GM21737 (cell line): ENCODE measurements around the gene ZNF217.
"Not testable (repeated sequence)": the region's sequence is repeated elsewhere in the genome, so short reads cannot be mapped to it uniquely, and the experiment has no call there.

Source experiments
- ATAC-seq: cut with Tn5 transposase; IDR thresholded peaks from one replicate; pipeline ENCODE4 v1.9.1; 2021; ENCODE audit warnings: mild to moderate bottlenecking, moderate library complexity; ENCODE audit not compliant: unreplicated experiment

ZNF217 gene

DNA sequence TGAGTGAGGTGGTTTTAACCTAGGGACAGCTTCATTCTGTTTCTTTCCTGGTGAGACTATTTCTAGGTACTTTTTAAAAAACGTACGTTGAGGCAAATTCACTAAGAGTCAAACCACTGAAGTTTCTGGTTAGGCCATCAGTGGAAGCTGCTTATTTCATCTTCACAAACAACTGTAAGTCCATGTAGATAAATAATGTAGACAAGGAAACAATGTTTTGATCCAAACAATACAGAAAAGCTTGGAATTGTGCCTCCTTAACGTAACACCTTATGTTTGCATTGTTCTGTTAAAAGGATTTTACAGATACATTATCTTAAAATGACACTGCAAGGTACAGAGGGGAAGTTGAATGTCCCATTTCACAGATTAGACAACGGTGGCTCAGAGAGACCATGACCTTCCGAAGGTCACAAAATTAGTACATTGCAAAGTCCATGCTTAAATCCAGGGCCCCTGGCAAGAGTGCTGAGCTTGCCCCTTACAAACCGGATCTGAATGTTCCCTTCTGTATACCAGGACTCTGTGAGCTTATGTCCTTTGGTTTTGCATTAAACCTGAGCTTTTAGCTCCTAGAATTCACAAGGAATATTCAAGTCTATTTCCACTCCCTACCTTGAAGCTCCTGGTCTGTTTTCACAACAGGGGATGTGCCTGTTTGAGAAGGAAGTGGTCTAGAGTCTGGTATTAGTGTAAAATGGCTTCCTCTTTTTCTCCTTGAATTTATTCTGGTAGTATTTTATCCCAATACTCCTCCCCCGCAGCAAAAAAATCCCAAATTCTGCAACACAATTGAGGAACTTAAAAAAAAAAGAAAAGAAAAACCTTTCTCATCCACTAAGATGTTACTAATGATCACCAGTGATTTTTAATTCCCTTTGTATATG lies 28.9 kb upstream of the ZNF217 start:
- no peak for ATAC-seq

DNA sequence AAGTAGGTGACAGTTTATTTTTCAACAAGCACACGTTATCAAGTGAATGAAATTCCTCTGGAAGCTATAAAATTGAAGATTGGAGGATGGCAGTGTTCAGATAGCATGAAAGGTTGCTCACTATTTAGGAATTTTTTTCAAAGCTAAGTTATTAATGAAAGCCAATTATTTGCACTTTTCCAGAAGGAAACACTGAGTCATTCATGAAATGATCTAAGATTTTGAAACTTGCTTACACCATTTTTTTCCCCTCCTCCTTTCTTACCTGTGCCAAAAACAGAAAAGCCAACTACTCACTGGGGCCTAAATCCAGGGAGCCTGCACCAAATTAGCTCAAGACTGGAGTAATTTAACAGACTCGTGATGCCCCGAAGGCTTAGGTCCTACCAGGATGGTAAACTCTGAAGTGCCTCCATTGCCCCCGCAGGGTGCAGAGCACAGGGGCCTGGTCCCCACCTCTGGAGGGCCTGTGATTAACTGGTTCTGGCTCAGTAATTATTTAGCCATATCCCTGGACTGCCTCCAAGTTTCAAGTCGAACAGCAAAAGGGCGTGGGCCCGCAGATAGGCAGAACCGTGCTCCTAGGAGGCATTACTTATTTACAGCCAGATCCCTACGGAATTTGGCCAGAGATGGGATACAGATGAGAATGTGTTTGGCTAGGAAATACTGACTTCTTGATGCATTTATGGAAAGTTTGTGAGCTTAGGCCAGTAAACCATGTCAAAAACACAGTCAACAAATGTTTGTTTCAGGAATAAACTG lies 28.0 kb upstream of the ZNF217 start:
- no peak for ATAC-seq

DNA sequence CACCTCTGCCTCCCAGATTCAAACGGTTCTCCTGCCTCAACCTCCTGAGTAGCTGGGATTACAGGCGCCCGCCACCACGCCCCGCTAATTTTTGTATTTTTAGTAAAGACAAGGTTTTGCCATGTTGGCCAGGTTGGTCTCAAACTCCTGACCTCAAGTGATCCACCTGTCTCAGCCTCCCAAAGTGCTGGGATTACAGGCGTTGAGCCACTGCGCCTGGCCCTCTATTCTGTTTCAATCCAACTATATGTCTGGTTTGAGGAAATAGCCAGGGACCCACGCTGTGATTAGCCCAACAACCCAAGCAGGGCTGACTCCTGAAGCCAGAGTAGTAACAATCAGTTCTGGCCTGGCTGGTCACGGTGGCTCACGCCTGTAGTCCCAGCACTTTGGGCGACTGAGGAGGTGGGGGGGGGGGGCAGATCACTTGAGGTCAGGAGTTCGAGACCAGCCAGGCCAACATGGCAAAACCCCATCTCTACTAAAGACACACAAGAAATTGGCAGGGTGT lies 24.9 kb upstream of the ZNF217 start:
- not testable (repeated sequence) for ATAC-seq

DNA sequence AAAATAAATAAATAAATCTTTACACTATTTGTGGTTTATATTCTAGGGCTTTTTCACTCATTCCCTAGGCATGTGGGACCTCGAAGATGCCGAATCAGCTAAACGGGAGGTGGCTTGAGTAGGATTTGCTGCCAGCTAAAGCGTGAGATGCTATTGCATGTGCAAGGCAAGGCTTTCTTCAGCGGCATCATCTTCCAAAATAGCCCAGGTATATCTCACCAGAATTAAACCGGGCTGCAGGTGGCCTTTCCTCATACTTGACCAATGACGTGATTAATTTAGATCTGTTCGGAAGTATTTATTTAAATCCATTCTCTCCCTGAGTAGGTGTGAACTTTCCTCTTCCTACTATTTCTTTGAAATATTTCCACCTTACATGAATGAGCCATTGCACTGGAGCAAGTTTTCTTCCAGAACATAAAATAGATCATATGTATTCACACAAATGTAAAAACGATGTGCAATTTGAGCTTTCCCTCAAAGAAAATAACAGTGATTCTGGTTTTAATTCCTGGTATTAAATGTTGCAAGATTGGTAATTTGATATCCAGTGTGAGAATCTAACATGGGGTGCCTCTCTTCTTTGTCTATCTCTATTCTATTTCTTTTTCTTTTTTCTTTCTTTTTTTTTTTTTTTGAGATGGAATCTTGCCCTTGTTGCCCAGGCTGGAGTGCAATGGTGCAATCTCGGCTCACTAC lies 24.3 kb upstream of the ZNF217 start:
- no peak for ATAC-seq

DNA sequence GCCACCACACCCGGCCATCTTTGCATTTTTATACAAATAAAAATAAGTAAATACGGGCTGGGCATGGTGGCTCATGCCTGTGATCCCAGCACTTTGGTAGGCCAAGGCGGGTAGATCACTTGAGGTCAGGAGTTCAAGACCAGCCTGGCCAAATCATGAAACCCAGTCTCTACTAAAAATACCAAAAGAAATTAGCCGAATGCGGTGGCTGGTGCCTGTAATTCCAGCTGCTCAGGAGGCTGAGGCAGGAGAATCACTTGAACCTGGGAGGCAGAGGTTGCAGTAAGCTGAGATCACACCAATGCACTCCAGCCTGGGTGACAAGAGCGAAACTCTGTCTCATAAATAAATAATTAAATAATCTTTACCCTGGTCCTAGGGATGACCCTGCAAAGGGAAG lies 22.9 kb upstream of the ZNF217 start:
- ATAC-seq, result not testable (repeated sequence)

DNA sequence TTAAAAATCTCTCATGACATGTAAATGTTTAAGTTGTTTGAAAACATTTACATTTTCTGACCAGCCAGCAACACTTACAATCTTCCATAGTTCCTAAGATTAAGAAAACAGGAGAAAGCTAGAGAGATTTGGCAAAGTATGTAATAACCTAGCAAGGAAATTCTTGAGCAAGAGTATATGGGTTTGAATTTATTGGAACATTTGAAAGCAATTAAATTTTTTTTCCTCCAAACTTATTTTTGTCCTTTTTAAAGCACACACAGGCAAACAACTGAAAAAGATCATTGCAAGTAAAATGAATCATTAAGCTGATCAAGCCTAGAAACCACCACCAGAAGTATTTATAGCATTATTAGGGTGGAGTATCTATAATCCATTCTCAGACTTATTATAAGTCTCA lies 20.1 kb upstream of the ZNF217 start:
- ATAC-seq, result no peak

DNA sequence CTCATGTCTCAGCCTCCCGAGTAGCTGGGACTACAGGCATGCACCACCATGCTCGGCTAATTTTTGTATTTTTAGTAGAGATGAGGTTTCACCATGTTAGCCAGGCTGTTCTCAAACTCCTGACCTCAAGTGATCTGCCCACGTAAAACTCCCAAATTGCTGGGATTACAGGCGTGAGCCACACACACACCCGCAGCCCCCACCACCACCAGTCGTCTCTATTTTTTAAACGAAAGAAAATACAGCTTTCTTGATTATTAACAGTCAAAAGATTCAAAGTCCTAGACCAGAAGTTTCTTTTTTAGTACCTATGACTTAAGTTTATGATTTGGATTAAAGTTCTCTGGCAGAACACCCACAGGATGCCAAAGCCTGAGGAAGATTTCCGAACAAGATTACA lies 18.6 kb upstream of the ZNF217 start:
- not testable (repeated sequence) for ATAC-seq

DNA sequence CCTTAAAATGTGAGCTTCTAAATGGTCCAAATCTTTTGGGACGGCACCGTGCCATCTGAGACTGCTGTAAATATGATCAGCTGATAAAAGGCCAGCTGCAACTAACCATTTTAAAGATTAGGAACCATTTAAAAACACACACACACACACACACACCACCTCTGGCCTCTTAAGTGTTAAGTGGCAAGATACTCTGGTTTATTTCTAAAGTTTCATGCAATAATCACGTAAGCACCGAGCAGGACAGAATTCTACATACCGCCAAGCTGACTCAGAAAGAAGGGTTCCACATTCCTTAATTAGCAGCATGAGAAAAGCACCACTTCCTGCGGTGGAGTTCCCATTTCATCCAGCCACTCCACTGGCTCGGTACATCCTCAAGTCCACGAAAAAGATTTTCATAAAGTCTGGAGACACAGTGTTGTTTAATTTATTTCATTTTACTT lies 17.8 kb upstream of the ZNF217 start:
- ATAC-seq, result peak; percentile 39

DNA sequence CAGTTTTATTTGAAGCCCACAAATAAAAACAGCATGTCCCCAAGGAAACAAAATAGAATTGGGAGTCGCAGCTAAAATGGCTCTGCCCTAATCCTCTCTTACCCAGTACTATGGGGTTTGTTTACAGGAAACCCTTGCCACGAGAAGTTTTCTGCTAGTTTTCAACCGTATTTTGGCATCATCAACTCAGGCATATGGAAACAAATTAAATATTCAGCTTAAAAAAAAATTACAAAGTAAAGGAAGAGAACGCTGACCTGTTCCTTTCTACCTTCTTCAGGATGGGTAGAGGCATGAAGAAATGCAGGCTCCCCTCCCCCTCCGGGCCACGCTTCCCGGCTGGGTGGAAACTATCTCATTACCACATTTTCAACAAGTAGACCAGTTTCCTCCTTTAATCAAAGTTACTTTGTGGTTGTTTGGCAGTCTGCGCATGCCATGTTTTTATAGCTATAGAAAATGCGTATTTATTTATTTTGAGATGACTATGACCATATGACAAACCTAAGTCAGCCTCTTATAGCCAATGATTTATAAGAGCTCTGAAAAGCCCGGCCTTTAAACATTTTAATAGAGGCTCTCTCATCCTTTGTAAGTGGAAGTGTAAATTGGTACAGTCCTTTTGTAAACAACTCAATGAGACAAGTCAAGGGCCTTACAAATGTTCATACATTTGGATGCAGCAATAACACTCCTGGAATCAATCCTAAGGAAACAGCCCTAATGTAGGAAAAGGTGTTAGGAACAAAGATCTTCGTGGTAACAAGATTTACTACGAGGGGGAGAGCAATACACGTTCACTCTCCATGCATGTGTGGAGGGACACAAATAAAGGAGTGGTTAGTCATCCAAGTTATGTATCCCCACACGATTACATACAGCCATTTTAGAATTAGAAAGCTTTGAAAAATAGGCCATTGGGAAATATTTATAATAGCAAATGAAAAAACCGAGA lies 16.1 kb upstream of the ZNF217 start:
- ATAC-seq, result no peak

DNA sequence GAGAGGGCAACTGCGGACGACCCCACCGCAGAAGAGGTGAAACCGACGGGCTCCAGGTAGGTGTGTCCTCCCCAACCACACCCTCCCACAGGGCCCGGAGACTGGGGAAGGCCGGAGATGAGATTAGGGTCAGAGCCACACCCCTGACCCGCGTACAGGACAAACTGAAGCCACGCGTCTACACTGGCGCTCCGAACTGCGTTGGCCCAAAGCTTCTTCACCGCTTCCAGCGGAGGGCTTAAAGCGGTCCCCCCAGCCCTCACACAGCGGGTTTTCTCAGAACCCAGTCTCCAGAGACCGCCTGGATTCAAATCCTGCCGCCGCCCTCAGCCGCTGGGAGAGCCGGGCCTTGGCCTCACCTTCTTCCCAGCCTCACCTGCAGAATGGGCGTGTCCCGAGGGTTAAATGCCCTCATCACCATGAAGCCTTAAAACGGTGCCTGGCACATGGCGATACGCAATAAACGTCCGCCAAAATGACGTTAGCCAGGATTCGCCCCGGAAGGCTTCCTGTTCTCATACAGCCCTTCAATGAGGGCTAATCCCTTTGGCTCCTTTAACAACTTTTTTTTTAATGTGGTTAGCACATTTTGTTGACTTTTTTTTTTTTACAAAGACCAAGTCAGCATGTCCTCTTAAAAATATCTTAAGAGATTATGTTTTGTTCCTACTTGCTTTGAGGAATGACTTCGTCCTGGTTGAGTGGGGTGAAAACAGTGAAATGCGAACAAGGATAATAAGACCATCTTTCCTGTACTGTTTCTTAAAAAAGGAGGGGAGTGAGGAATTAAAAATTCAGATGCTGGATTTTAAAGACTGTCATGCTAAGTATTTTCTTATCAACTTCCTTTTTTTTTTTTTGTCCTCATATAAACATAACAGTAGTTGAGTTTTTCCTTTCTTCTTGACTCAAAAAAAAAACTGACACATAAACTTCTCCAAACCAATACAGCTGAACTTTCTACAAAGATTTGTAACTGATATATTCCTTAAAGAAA lies 15.1 kb upstream of the ZNF217 start:
- ATAC-seq, result no peak

DNA sequence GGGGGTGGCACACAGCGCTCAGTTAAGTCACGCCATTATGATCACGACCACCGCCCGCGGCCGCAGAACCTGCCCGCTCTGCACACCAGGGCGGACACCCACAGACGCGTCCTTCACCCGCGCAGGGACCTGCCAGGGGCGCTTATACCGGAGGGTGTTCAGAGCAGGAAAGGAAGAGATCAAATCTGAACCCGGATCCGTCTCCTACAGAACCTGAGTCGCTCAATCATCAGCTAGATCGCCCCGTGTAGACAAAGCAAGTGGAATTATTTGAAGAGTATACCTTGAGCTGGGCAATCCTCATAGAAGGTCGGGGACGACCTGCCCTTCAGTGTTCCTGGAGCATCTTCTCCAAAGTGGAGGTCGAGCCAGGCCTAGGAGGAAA lies 14.4 kb upstream of the ZNF217 start:
- ATAC-seq, result no peak

DNA sequence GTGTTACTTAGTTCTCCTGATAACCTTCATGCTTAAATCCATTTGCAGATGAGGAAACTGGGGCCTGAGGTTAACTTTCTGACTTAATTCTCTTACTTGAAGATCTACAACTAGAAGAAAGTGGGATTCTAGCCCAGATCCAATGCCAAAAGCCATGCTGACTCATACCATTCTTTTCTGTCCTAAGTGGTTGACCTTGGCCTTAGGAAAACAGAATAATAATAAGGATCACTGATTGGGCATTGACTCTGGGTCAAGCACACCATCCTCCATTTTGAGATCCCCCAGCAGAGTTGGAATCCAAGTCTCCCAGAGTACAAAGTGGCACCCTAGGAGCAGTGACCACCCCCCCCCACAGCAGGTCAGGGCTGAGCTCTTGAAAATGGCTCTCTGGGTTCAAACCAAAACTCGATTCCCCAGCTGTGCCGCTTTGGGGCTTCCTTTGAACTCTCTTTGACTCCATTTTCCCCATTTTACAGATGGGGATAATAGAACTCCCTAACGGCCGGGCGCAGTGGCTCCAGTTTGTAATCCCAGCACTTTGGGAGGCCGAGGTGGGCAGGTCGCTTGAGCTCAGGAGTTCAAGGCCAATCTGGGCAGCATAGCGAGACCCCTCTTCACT lies 12.8 kb upstream of the ZNF217 start:
- no peak for ATAC-seq

DNA sequence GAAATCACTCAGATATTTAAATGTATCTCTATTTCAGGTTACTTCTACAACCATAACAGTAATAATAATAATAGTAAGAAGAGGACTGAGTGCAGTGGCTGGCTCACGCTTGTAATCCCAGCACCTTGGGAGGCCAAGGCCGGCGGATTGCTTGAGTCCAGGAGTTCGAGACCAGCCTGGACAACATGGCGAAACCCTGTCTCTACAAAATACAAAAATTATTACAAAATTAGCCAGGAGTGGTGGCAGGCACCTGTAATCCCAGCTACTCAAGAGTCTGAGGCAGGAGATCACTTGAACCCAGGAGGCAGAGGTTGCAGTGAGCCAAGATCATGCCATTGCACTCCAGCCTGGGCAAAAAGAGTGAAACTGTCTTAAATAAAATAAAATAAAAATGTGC lies 11.8 kb upstream of the ZNF217 start:
- ATAC-seq, result not testable (repeated sequence)

DNA sequence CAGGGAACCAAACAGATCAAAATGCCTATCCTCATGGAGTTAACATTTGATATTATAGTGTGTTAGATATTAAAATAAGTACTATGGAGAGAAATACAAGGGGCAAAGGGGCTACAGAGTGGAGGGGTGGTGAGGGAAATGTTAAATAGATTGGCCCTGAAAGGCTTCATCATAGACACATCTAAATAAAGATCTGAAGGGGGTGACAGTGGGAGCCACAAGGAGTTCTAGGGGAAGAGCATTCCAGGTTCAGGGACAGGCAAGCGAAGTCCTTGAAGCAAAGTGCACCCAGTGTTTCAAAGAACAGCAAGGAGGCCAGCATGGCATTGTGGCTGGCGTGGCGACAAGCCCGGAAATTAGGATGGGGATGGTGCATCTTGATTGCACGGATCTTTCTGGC lies 11.2 kb upstream of the ZNF217 start:
- ATAC-seq, result not testable (repeated sequence)

DNA sequence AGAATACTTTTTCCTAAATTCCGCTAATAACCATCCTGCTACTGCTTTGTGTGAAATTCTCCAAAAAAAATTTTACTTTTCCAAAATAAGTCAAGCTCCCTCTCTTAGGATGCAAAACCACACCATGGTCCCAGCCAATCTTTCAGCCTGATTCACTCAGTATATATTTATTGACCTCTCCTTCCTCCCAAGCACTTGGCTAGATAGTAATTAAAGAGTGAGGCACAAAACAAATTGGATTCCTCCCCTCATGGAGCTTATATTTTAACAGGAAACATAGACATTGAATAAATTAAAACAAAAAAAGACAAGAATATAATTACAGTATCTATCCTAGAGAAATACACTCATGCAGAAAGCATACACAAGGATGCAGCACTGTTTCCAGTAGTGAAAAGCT lies 9.0 kb upstream of the ZNF217 start:
- no peak for ATAC-seq

DNA sequence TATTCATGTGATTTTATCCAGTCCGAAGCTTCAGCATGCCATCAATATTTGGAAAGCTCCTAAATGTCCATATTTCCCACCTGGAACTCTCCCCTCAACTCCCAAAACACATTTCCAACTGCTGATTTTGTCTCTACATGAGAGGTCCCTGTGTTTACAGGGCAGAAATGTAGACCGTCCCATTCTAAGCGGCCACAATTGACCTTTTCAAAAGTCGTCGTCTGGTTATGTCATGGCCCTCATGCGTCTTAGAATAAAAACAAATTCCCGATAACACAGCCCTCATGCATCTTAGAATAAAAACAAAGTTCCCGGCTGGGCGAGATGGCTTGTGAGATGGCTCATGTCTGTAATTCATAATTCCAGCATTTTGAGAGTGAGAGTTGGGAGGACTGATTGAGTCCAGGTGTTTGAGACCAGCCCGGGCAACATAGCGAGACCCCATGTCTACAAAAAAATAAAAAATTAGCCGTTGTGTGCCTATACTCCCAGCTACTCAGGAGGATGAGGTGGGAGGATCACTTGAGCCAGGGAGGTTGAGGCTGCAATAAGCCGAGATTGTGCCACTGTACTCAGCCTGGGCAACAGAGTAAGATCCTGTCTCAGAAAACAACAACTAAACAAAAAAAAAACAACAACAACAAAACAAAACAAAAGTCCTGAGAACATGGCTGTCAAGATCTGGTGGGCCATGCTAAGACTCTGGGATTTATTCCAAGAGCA lies 6.4 kb upstream of the ZNF217 start:
- ATAC-seq, result no peak

DNA sequence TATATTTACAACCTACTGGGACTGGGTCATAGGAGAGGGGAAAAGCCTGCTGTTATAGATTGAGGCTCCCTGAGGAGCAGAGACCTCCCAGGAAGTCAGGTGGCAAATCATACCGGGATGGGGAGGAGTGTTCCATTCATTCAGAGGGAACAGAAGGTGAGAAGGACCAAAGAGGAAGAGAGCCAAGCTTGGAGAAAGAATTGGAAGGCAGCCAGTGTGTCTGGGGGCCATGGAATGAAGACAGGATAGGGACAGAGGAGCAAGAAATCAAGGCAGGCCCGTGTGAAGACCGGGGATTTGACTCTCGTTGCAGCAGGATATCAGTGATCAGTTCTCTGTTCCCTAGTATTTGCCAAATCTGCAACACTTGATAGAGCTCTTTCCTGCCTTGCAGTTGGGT lies 5.7 kb upstream of the ZNF217 start:
- ATAC-seq, result no peak

DNA sequence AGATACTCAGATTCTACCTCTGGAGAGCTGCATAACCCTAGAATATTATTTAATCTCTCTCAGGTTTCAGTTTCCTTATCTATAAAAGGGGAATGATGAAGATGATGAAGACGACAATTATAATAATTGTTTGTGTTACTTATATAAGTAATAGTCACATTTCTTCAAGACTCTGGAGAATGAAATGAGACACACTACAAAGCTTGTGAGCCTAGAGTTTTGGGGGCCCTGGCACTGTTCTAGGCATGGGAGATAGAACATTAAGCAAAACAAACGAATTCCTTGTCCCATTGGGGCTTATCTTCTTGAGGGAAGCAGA lies 5.4 kb upstream of the ZNF217 start:
- ATAC-seq, result no peak
